ENCODE results near the gene NUP214.
"Not testable (repeated sequence)": the region's sequence is repeated elsewhere in the genome, so short reads cannot be mapped to it uniquely, and the experiment has no call there.

Gene NUP214

GRCh38 chr9:131167936-131168335 lies 42.5 kb downstream of the NUP214 start:
- DNase-seq = no peak

GRCh38 chr9:131169563-131170240 lies 44.3 kb downstream of the NUP214 start:
- DNase-seq = no peak

GRCh38 chr9:131173995-131174394 lies 48.6 kb downstream of the NUP214 start:
- no peak for DNase-seq

GRCh38 chr9:131174681-131175239 lies 49.4 kb downstream of the NUP214 start:
- DNase-seq = no peak

- no peak for DNase-seq
Observed at GRCh38 chr9:131177898-131178297, 52.5 kb downstream of the NUP214 start.

GRCh38 chr9:131178382-131178781 lies 53.0 kb downstream of the NUP214 start:
- peak; percentile 17 to 76 for DNase-seq

GRCh38 chr9:131178926-131179325 lies 53.5 kb downstream of the NUP214 start:
- no peak for DNase-seq

GRCh38 chr9:131179561-131180219 lies 54.3 kb downstream of the NUP214 start:
- DNase-seq = no peak

- DNase-seq = no peak
Observed at GRCh38 chr9:131180454-131180853, 55.1 kb downstream of the NUP214 start.

GRCh38 chr9:131181091-131181681 lies 55.8 kb downstream of the NUP214 start:
- no peak for DNase-seq

- DNase-seq = no peak
Observed at GRCh38 chr9:131185924-131186323, 60.5 kb downstream of the NUP214 start.

GRCh38 chr9:131186622-131187021 lies 61.2 kb downstream of the NUP214 start:
- no peak for DNase-seq

- no peak for DNase-seq
Observed at GRCh38 chr9:131187957-131188356, 62.6 kb downstream of the NUP214 start.

- DNase-seq = no peak
Observed at GRCh38 chr9:131188976-131189375, 63.6 kb downstream of the NUP214 start.

- no peak for DNase-seq
Observed at GRCh38 chr9:131190191-131190590, 64.8 kb downstream of the NUP214 start.

- not testable (repeated sequence) for DNase-seq
Observed at GRCh38 chr9:131191032-131191431, 65.6 kb downstream of the NUP214 start.

- no peak for DNase-seq
Observed at GRCh38 chr9:131191857-131192256, 66.5 kb downstream of the NUP214 start.

- no peak for DNase-seq
Observed at GRCh38 chr9:131193051-131193450, 67.7 kb downstream of the NUP214 start.

GRCh38 chr9:131194762-131195161 lies 69.4 kb downstream of the NUP214 start:
- DNase-seq = no peak

- no peak for DNase-seq
Observed at GRCh38 chr9:131197160-131197911, 72.0 kb downstream of the NUP214 start.

- no peak for DNase-seq
Observed at GRCh38 chr9:131198041-131198715, 72.8 kb downstream of the NUP214 start.

- no peak for DNase-seq
Observed at GRCh38 chr9:131201856-131202255, 76.5 kb downstream of the NUP214 start.
